H1 (cell line): Measurements from ENCODE around the gene BRD4. TPM values are rescaled to one million over a fixed set of nuclear protein-coding genes. Genes with fewer than 3 reads are reported as not detected.
"Not testable (repeated sequence)": the region's sequence is repeated elsewhere in the genome, so short reads cannot be mapped to it uniquely, and the experiment has no call there.

ENCODE experiments used
- CTCF ChIA-PET: fragments of 300-600 bp; sonication (Branson Sonifier 250); formaldehyde crosslinking; loops from one replicate; lab custom pipeline; 2021; ENCODE audit not compliant: partially characterized antibody; lab: Charles Lee
- POLR2A ChIA-PET: fragments of 300-600 bp; sonication (Branson Sonifier 250); formaldehyde crosslinking; loops from one replicate; lab custom pipeline; 2021; ENCODE audit warnings: inconsistent platforms; ENCODE audit not compliant: partially characterized antibody; lab: Charles Lee
- DNase-seq, 2 experiments: peaks; one replicate each; pipeline versions ENCODE4 v3.0.0 to v3.0.0-alpha.2; 2010 to 2022; ENCODE audit warnings: low spot score in 2 of 2, low read depth in 1 of 2, mixed read lengths in 1 of 2
- FAIRE-seq: peaks from 2 replicates; lab custom pipeline; 2011; peaks lifted over from hg19 to GRCh38; lab: Jason Lieb, UNC
- H2AFZ ChIP-seq: 2 replicates; pipeline ENCODE4 v1.8.1; 2012; ENCODE audit warnings: low read length, inconsistent platforms
- H2AK5ac ChIP-seq: 2 replicates; pipeline ENCODE4 v1.6.1; 2013; ENCODE audit warnings: low read depth, low read length
- H2BK120ac ChIP-seq: replicated peaks from 2 replicates; pipeline ENCODE3; 2013; ENCODE audit warnings: low read depth, low read length, inconsistent platforms
- H2BK12ac ChIP-seq: 2 replicates; pipeline ENCODE4 v1.6.1; 2013; ENCODE audit warnings: low read depth, low read length
- H2BK15ac ChIP-seq: 2 replicates; pipeline ENCODE4 v1.6.1; 2013; ENCODE audit warnings: low read length
- H2BK20ac ChIP-seq: 2 replicates; pipeline ENCODE4 v1.6.1; 2013; ENCODE audit warnings: low read length
- H2BK5ac ChIP-seq: 2 replicates; pipeline ENCODE4 v1.6.1; 2013; ENCODE audit warnings: low read depth, low read length
- H3K14ac ChIP-seq: 2 replicates; pipeline ENCODE4 v1.6.1; 2013; ENCODE audit warnings: inconsistent platforms; ENCODE audit not compliant: insufficient read length
- H3K18ac ChIP-seq: 2 replicates; pipeline ENCODE4 v1.6.1; 2013; ENCODE audit warnings: low read length; ENCODE audit errors: extremely low read depth
- H3K23ac ChIP-seq: 2 replicates; pipeline ENCODE4 v1.6.1; 2013; ENCODE audit warnings: inconsistent platforms; ENCODE audit not compliant: insufficient read length
- H3K23me2 ChIP-seq: 2 replicates; pipeline ENCODE4 v1.6.1; 2013; ENCODE audit warnings: low read depth, low read length
- H3K27ac ChIP-seq: 2 replicates; pipeline ENCODE4 v1.6.1; 2011; ENCODE audit warnings: low read depth, low read length, inconsistent platforms
- H3K27me3 ChIP-seq, 4 experiments: replicated peaks in 1 of 4; 1 replicate in 1 of 4; 2 replicates in 3 of 4; pipeline versions ENCODE4 v1.6.1 to v1.8.1; 2011 to 2013; ENCODE audit warnings: low read length in 3 of 4, mild to moderate bottlenecking in 3 of 4, inconsistent platforms in 2 of 4, mixed read lengths in 2 of 4, moderate library complexity in 1 of 4; ENCODE audit not compliant: control insufficient read depth in 3 of 4, insufficient read depth in 3 of 4; ENCODE audit errors: extremely low read depth in 1 of 4
- H3K36me3 ChIP-seq, 4 experiments: 2 replicates each; pipeline versions ENCODE4 v1.6.1 to v1.8.1; 2011 to 2013; ENCODE audit warnings: mild to moderate bottlenecking in 4 of 4, low read length in 3 of 4, moderate library complexity in 2 of 4, control low read depth in 1 of 4, inconsistent platforms in 1 of 4; ENCODE audit not compliant: insufficient read depth in 4 of 4, control insufficient read depth in 2 of 4
- H3K4ac ChIP-seq: replicated peaks from 2 replicates; pipeline ENCODE3; 2013; ENCODE audit warnings: low read length, low read depth, mixed read lengths, inconsistent platforms; ENCODE audit not compliant: insufficient read length
- H3K4me1 ChIP-seq, 4 experiments: replicated peaks in 1 of 4; 1 replicate in 1 of 4; 2 replicates in 3 of 4; pipeline versions ENCODE4 v1.6.1 to v1.8.1; 2011 to 2013; ENCODE audit warnings: low read length in 3 of 4, inconsistent platforms in 2 of 4, mixed read lengths in 1 of 4; ENCODE audit not compliant: insufficient read depth in 4 of 4, control insufficient read depth in 3 of 4
- H3K4me2 ChIP-seq, 2 experiments: 2 replicates each; pipeline versions ENCODE4 v1.6.1 to v1.8.1; 2011 to 2013; ENCODE audit warnings: low read depth in 2 of 2, low read length in 2 of 2, control low read depth in 1 of 2, inconsistent platforms in 1 of 2, mild to moderate bottlenecking in 1 of 2; ENCODE audit not compliant: insufficient read depth in 1 of 2
- H3K4me3 ChIP-seq, 4 experiments: fragments of 200-600, 300-600 bp in 1 of 4; sonication (generic), shearing (Covaris generic), sonication (Bioruptor Twin) in 1 of 4; 2 replicates each; pipeline versions ENCODE4 v1.5.1 to v1.8.1; 2011 to 2016; ENCODE audit warnings: low read length in 4 of 4, low read depth in 3 of 4, control low read depth in 2 of 4, inconsistent platforms in 2 of 4, mild to moderate bottlenecking in 2 of 4, mixed read lengths in 1 of 4, moderate library complexity in 1 of 4; ENCODE audit not compliant: insufficient read depth in 2 of 4; ENCODE audit errors: extremely low read depth in 1 of 4
- H3K56ac ChIP-seq: replicated peaks from 2 replicates; pipeline ENCODE3; 2013; ENCODE audit warnings: low read depth, mild to moderate bottlenecking, mixed read lengths, low read length, inconsistent platforms; ENCODE audit not compliant: insufficient read length
- H3K79me1 ChIP-seq: 2 replicates; pipeline ENCODE4 v1.6.1; 2013; ENCODE audit warnings: low read depth, low read length, control low read depth
- H3K79me2 ChIP-seq, 2 experiments: 2 replicates each; pipeline versions ENCODE4 v1.6.1 to v1.8.1; 2012 to 2013; ENCODE audit warnings: low read length in 2 of 2, mild to moderate bottlenecking in 2 of 2, inconsistent platforms in 1 of 2; ENCODE audit not compliant: insufficient read depth in 2 of 2, control insufficient read depth in 1 of 2
- H3K9ac ChIP-seq, 4 experiments: replicated peaks in 1 of 4; 1 replicate in 1 of 4; 2 replicates in 3 of 4; pipeline versions ENCODE4 v1.6.1 to v1.8.1; 2011 to 2013; ENCODE audit warnings: low read depth in 3 of 4, low read length in 3 of 4, control low read depth in 2 of 4, mild to moderate bottlenecking in 2 of 4, moderate library complexity in 2 of 4, inconsistent platforms in 1 of 4; ENCODE audit errors: extremely low read depth in 1 of 4
- H3K9me3 ChIP-seq, 2 experiments: 2 replicates each; pipeline versions ENCODE4 v1.6.1 to v1.8.1; 2012 to 2013; ENCODE audit warnings: mild to moderate bottlenecking in 2 of 2, moderate library complexity in 2 of 2, control low read depth in 1 of 2, inconsistent platforms in 1 of 2, low read depth in 1 of 2, low read length in 1 of 2, mixed read lengths in 1 of 2; ENCODE audit not compliant: insufficient read depth in 2 of 2
- H4K20me1 ChIP-seq, 2 experiments: replicated peaks in 1 of 2; 2 replicates each; pipeline versions ENCODE3 to v1.8.1; 2011 to 2013; ENCODE audit warnings: inconsistent platforms in 2 of 2, low read length in 2 of 2, mild to moderate bottlenecking in 1 of 2; ENCODE audit not compliant: insufficient read depth in 2 of 2, control insufficient read depth in 1 of 2
- H4K5ac ChIP-seq: 2 replicates; pipeline ENCODE4 v1.6.1; 2013; ENCODE audit warnings: low read length, low read depth, mixed read lengths, inconsistent platforms; ENCODE audit not compliant: insufficient read length
- H4K8ac ChIP-seq: 2 replicates; pipeline ENCODE4 v1.8.0; 2013; ENCODE audit warnings: mild to moderate bottlenecking, moderate library complexity, low read length, inconsistent platforms; ENCODE audit not compliant: insufficient read depth; ENCODE audit errors: extremely low read depth
- H4K91ac ChIP-seq: replicated peaks from 2 replicates; pipeline ENCODE3; 2013; ENCODE audit warnings: low read length, mixed read lengths, inconsistent platforms; ENCODE audit not compliant: insufficient read length
- WGBS, 2 experiments: shearing (Covaris generic) in 1 of 2; methylation state at CpG; one replicate each; pipeline versions ENCODE4 v1.1.6 to v1.1.7; 2013 to 2015; ENCODE audit warnings: low lambda C conversion rate in 2 of 2, mixed read lengths in 2 of 2, inconsistent platforms in 1 of 2, low coverage in 1 of 2, missing lambda C conversion rate in 1 of 2; ENCODE audit not compliant: insufficient replicate concordance in 2 of 2, insufficient coverage in 1 of 2, insufficient read length in 1 of 2; ENCODE audit errors: extremely low coverage in 1 of 2, missing lambda C conversion rate in 1 of 2; 5-methylcytosine and 5-hydroxymethylcytosine counted together
- polyA plus RNA-seq, 7 experiments: library from polyadenylated mRNA; depleted of rRNA in 3 of 7; stranded (reverse) in 5 of 7; unstranded in 2 of 7; fragments of >200 nt in 5 of 7; fragments of 200-250 nt in 2 of 7; gene quantifications; 1 replicate in 5 of 7; 2 replicates in 1 of 7; 4 replicates in 1 of 7; pipeline versions ENCODE4 v1.2.1 to v1.2.3, GENCODE V29; 2011 to 2013; ENCODE audit warnings: missing spikeins in 2 of 7, mixed read lengths in 2 of 7
- total RNA-seq: library from RNA; stranded (reverse); fragmentation: NEBNext Ultra II Directional; extraction: Animal tissue kit (Norgen Biotek cat#: 25700); gene quantifications from 2 replicates; pipeline ENCODE4 v1.2.1, GENCODE V29; 2021

Gene BRD4
- total and polyA plus RNA-seq, 2 of the 8 experiments (the other 6 are each of a cell fraction or from before 2014, with no cell fraction given), result 14.1 to 146 TPM

DNA sequence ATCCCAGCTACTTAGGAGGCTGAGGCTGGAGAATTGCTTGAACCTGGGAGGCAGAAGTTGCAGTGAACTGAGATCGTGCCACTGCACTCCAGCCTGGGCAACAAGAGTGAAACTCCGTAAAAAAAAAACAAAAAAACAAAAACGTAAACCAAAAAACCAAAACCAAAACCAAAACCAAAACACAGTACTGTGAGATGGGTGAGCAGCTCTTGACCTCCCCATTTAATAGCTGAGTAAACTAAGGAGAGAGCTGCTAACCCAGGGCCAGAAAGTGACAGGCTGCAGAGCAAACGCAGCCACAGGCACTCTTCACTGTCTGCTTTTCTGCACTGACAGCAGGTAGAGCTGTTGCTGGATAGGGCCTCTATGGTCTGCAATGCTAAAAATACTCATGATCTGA lies 27.7 kb upstream of the BRD4 start:
- H3K79me1 ChIP-seq, H2BK120ac ChIP-seq, H3K27ac ChIP-seq, H4K5ac ChIP-seq, H2BK15ac ChIP-seq, DNase-seq, H4K20me1 ChIP-seq, H3K23me2 ChIP-seq, H3K4me2 ChIP-seq, H3K9me3 ChIP-seq, H3K79me2 ChIP-seq, H3K4ac ChIP-seq, H4K8ac ChIP-seq, H2BK5ac ChIP-seq, H3K27me3 ChIP-seq, H2AK5ac ChIP-seq, H3K4me1 ChIP-seq, H4K91ac ChIP-seq, H2AFZ ChIP-seq, H3K18ac ChIP-seq, H3K4me3 ChIP-seq, H3K14ac ChIP-seq, H2BK20ac ChIP-seq, H3K9ac ChIP-seq, FAIRE-seq, H2BK12ac ChIP-seq, H3K56ac ChIP-seq, H3K23ac ChIP-seq: not testable (repeated sequence)
- ChIA-PET CTCF (interaction anchor here (1.2 to 2.0 kb wide), 4 partner anchors 11 to 196 kb away, joined by 3 to 7 read pairs (median 4); no protein-coding TSS in a partner anchor), POLR2A (interaction anchor here (1.1 to 5.9 kb wide), 4 partner anchors 9 to 19 kb away, joined by 3 to 30 read pairs (median 4); partner anchors contain the start of gene AKAP8)
- peaks cover 25 to 71% (median 46%) of the 10 kb centered on the region in 4 experiments for H3K36me3 ChIP-seq
- WGBS, 2 experiments, result 94% methylated on average over 4 of the region's 4 CpGs; no CpG with 5 or more reads in 1 of the 2 experiments
